Measurements from ENCODE around the gene PRICKLE2. TPM values are rescaled to one million over a fixed set of nuclear protein-coding genes. Genes with fewer than 3 reads are reported as not detected.

The PRICKLE2 gene
- total RNA-seq, 1 experiment from 2014 or later, result 3.2 TPM

DNA sequence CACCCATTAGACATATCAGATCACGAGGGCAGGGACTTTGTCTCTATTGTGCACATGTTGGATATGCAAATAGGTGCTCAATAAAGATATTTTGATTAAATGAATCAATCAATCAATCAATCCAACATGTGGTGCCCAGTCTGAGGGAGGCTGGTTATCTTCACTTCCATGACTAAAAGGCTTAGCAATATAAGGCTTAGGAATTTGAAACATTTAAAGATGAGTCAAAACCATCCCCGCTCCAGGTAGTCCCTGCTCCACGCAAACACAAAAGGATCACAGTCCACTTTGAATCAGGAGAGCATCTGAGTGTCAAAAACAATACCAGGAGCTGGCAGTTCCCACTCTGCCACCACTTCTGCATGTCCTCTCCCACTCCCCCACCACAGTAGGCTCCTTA, 25.8 kb upstream of the PRICKLE2 start:
- peaks cover 1% of the 10 kb centered on the region; the same call in 1 of the 2 replicates for H3K27me3 Mint-ChIP-seq (ENCODE audit: low read depth)
- H3K79me2 ChIP-seq (ENCODE audit: insufficient read depth, low read length), result no peaks in the 10 kb centered on the region
- H3K36me3 Mint-ChIP-seq (ENCODE audit: insufficient read depth in 1 of 3, low read depth in 3 of 3), result no peaks in the 10 kb centered on the region
- no peak overlapping the region for H3K4me2 ChIP-seq (ENCODE audit: insufficient read depth, insufficient read length, low read length)
- no peak overlapping the region for H3K23ac ChIP-seq (ENCODE audit: insufficient read length, low read depth, low read length)
- H2BK12ac ChIP-seq (ENCODE audit: insufficient read length, low read depth, low read length), result no peak overlapping the region
- no peaks in the 10 kb centered on the region for H4K20me1 ChIP-seq (ENCODE audit: control insufficient read depth, insufficient read depth, insufficient read length)
- no CpG with 5 or more reads among the region's 3 CpGs for WGBS (ENCODE audit: extremely low coverage, insufficient read length, low lambda C conversion rate)
- H2AFZ ChIP-seq (ENCODE audit: low read length), result no peak overlapping the region
- TF ChIP-seq, protein P1, sequence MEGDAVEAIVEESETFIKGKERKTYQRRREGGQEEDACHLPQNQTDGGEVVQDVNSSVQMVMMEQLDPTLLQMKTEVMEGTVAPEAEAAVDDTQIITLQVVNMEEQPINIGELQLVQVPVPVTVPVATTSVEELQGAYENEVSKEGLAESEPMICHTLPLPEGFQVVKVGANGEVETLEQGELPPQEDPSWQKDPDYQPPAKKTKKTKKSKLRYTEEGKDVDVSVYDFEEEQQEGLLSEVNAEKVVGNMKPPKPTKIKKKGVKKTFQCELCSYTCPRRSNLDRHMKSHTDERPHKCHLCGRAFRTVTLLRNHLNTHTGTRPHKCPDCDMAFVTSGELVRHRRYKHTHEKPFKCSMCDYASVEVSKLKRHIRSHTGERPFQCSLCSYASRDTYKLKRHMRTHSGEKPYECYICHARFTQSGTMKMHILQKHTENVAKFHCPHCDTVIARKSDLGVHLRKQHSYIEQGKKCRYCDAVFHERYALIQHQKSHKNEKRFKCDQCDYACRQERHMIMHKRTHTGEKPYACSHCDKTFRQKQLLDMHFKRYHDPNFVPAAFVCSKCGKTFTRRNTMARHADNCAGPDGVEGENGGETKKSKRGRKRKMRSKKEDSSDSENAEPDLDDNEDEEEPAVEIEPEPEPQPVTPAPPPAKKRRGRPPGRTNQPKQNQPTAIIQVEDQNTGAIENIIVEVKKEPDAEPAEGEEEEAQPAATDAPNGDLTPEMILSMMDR (conservative IDR thresholded peaks at IDR 0.05), result no peak
- H3K14ac ChIP-seq (ENCODE audit: insufficient read depth, low read length), result no peak overlapping the region
- no peak overlapping the region for H3K27ac Mint-ChIP-seq
- H3K23me2 ChIP-seq (ENCODE audit: insufficient read length, low read depth, low read length, poor library complexity, severe bottlenecking), result no peaks in the 10 kb centered on the region
- H2BK5ac ChIP-seq (ENCODE audit: insufficient read length, low read length), result no peak overlapping the region
- no peak for DNase-seq
- no peak overlapping the region for H3T11ph ChIP-seq (ENCODE audit: low read length)
- H3K9ac ChIP-seq (ENCODE audit: extremely low read depth, insufficient read length, low read length), result no peak overlapping the region
- H3K4me3 Mint-ChIP-seq, result no peak overlapping the region
- H2AK5ac ChIP-seq (ENCODE audit: insufficient read length, low read length), result no peak overlapping the region
- H3K18ac ChIP-seq (ENCODE audit: insufficient read length, low read depth, low read length), result no peak overlapping the region
- H3K79me1 ChIP-seq (ENCODE audit: insufficient read depth, low read depth, low read length, poor library complexity, severe bottlenecking), result no peaks in the 10 kb centered on the region
- no peak overlapping the region for H2BK15ac ChIP-seq (ENCODE audit: low read depth, low read length)
- no peak overlapping the region for H4K5ac ChIP-seq (ENCODE audit: insufficient read length, low read depth, low read length)
- H4K91ac ChIP-seq (ENCODE audit: insufficient read length, low read depth, low read length), result no peak overlapping the region
- no peaks in the 10 kb centered on the region for H3K9me3 Mint-ChIP-seq
- H3K27ac ChIP-seq (ENCODE audit: insufficient read length, low read depth, low read length), result no peak overlapping the region
- peaks cover 0 to 4% of the 10 kb centered on the region in 2 experiments; a peak in 1 of 4 replicates for H3K4me1 Mint-ChIP-seq
- no peaks in the 10 kb centered on the region for H3K27me3 ChIP-seq (ENCODE audit: insufficient read depth, low read length)
- no peak overlapping the region for H2BK120ac ChIP-seq (ENCODE audit: low read depth, low read length, poor library complexity, severe bottlenecking)
- H3K4ac ChIP-seq (ENCODE audit: low read depth, low read length), result no peak overlapping the region
- H2BK20ac ChIP-seq (ENCODE audit: low read depth, low read length, poor library complexity, severe bottlenecking), result no peak overlapping the region
- H3K9me3 ChIP-seq (ENCODE audit: control insufficient read depth, low read depth, low read length), result no peaks in the 10 kb centered on the region
- no peaks in the 10 kb centered on the region for H3K4me1 ChIP-seq (ENCODE audit: insufficient read depth, low read length)
- no peak overlapping the region for H4K8ac ChIP-seq (replicated peaks; ENCODE audit: insufficient read length, low read depth, low read length)
- no peak overlapping the region for H3K56ac ChIP-seq (ENCODE audit: insufficient read length, low read depth, low read length)
